ENCODE results near the gene SSBP1. TPM values are rescaled to one million over a fixed set of nuclear protein-coding genes. Genes with fewer than 3 reads are reported as not detected.

SSBP1 gene
- total and polyA plus RNA-seq, 4 donors = 68.0 to 147 (median 80.1) TPM

DNA sequence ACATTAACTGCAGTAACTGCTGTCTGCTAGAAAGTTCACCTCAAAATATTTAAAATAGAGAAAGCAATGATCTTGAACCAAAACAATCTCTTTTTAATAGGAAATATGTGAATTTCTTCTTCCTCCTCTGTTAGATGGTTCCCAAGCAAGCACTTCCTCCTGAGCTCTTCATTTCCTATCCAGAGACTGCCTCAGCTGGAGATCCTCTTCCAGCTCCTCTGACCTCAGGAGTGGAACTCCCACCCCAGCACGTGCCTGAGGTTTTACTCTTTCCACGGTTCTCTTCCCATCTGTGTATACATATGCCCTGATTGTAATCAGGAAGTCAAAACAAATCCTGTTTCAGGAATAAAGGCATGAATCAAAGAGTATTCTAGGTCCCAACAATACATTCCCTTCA, 41.8 kb upstream of the SSBP1 start:
- H3K4me3 ChIP-seq (ENCODE audit: low read depth in 1 of 3, low read length in 3 of 3) = no peak overlapping the region
- peak overlapping the region; percentile 60 to 82 for H3K27ac ChIP-seq (ENCODE audit: low read depth in 1 of 2, low read length in 2 of 2)
- H3K27me3 ChIP-seq (ENCODE audit: control insufficient read depth in 4 of 4, insufficient read depth in 4 of 4, low read length in 3 of 4) = no peaks in the 10 kb centered on the region
- no peak for DNase-seq (ENCODE audit: low spot score)
- WGBS = 14% methylated on average over 2 of the region's 2 CpGs
- peak overlapping the region in 1 of 2 donors; percentile 36 for H3K9ac ChIP-seq (ENCODE audit: low read depth in 1 of 2, low read length in 2 of 2)
- no peak for TF ChIP-seq FOXA1 (IDR thresholded peaks at IDR 0.05)
- TF ChIP-seq SP1 (IDR thresholded peaks at IDR 0.05) = no peak
- TF ChIP-seq RXRA (IDR thresholded peaks at IDR 0.05) = no peak
- no peak for TF ChIP-seq RAD21 (IDR thresholded peaks at IDR 0.05)
- TF ChIP-seq, protein P1, sequence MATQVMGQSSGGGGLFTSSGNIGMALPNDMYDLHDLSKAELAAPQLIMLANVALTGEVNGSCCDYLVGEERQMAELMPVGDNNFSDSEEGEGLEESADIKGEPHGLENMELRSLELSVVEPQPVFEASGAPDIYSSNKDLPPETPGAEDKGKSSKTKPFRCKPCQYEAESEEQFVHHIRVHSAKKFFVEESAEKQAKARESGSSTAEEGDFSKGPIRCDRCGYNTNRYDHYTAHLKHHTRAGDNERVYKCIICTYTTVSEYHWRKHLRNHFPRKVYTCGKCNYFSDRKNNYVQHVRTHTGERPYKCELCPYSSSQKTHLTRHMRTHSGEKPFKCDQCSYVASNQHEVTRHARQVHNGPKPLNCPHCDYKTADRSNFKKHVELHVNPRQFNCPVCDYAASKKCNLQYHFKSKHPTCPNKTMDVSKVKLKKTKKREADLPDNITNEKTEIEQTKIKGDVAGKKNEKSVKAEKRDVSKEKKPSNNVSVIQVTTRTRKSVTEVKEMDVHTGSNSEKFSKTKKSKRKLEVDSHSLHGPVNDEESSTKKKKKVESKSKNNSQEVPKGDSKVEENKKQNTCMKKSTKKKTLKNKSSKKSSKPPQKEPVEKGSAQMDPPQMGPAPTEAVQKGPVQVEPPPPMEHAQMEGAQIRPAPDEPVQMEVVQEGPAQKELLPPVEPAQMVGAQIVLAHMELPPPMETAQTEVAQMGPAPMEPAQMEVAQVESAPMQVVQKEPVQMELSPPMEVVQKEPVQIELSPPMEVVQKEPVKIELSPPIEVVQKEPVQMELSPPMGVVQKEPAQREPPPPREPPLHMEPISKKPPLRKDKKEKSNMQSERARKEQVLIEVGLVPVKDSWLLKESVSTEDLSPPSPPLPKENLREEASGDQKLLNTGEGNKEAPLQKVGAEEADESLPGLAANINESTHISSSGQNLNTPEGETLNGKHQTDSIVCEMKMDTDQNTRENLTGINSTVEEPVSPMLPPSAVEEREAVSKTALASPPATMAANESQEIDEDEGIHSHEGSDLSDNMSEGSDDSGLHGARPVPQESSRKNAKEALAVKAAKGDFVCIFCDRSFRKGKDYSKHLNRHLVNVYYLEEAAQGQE (IDR thresholded peaks at IDR 0.05) = no peak
- TF ChIP-seq GABPA (IDR thresholded peaks at IDR 0.05 in 1 of 2, conservative IDR thresholded peaks at IDR 0.05 in 1 of 2) = no peak
- TF ChIP-seq, protein P2, sequence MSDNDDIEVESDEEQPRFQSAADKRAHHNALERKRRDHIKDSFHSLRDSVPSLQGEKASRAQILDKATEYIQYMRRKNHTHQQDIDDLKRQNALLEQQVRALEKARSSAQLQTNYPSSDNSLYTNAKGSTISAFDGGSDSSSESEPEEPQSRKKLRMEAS (IDR thresholded peaks at IDR 0.05) = no peak
- no peak for TF ChIP-seq FOXA2 (IDR thresholded peaks at IDR 0.05)
- no peak for TF ChIP-seq TAF1 (conservative IDR thresholded peaks at IDR 0.05)
- no peak for TF ChIP-seq EGR1 (IDR thresholded peaks at IDR 0.05; ENCODE audit: low read depth in 2 of 2)
- no peaks in the 10 kb centered on the region for H3K36me3 ChIP-seq (ENCODE audit: control insufficient read depth in 4 of 4, insufficient read depth in 3 of 4, low read depth in 1 of 4, low read length in 3 of 4)
- peaks cover 13 to 54% (median 40%) of the 10 kb centered on the region in 4 donors for H3K4me1 ChIP-seq (ENCODE audit: control insufficient read depth in 4 of 4, insufficient read depth in 4 of 4, low read length in 3 of 4)
- H3K9me3 ChIP-seq (ENCODE audit: control insufficient read depth in 4 of 4, low read length in 3 of 4) = no peaks in the 10 kb centered on the region

DNA sequence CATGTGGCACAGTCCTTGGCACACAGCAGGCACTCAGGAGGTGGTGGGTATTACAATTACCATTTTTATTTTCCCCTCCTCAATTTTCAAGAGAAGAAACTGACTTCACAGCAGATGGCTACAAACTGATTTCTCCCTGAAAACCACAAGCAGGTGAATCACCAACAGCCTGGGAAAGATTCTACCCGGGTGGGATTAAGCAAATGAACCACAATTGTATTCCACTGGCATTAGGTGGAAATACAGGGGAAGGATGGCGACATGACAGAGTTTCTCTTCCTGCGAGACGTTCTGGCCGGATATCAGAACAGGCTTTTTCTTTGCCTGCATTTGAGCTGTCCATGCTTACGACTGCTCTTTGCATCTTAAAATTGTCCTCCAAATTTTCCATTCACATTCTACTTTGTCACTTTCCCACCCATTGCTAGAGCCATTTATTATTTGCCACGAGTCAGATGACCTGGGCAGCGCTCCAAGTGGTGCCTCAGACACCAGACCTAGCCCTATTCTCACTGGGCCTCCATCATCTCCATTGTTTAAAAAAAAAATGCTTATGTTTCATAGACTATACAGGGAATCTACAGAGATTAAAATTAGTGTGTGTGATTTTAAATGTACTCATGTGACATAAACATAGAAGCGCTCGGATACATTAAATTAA, 40.8 kb upstream of the SSBP1 start:
- H3K27ac ChIP-seq (ENCODE audit: low read depth in 1 of 2, low read length in 2 of 2) = peak overlapping the region in 1 of 2 donors; percentile 82
- TF ChIP-seq FOXA2 (IDR thresholded peaks at IDR 0.05) (no peak), FOXA1 (IDR thresholded peaks at IDR 0.05) (no peak), JUND (IDR thresholded peaks at IDR 0.05) (no peak), RAD21 (IDR thresholded peaks at IDR 0.05) (no peak), HNF4G (IDR thresholded peaks at IDR 0.05) (no peak), EGR1 (IDR thresholded peaks at IDR 0.05; ENCODE audit: low read depth in 2 of 2) (no peak), TAF1 (conservative IDR thresholded peaks at IDR 0.05) (no peak), YY1 (IDR thresholded peaks at IDR 0.05) (no peak), SP1 (IDR thresholded peaks at IDR 0.05) (no peak), RXRA (IDR thresholded peaks at IDR 0.05) (no peak), HNF4A (conservative IDR thresholded peaks at IDR 0.05) (no peak), GABPA (IDR thresholded peaks at IDR 0.05 in 1 of 2, conservative IDR thresholded peaks at IDR 0.05 in 1 of 2) (no peak), NR2F2 (IDR thresholded peaks at IDR 0.05) (no peak)
- TF ChIP-seq, protein P1 (IDR thresholded peaks at IDR 0.05) = no peak
- TF ChIP-seq, protein P3, sequence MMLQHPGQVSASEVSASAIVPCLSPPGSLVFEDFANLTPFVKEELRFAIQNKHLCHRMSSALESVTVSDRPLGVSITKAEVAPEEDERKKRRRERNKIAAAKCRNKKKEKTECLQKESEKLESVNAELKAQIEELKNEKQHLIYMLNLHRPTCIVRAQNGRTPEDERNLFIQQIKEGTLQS (IDR thresholded peaks at IDR 0.05) = no peak
- TF ChIP-seq, protein P4, sequence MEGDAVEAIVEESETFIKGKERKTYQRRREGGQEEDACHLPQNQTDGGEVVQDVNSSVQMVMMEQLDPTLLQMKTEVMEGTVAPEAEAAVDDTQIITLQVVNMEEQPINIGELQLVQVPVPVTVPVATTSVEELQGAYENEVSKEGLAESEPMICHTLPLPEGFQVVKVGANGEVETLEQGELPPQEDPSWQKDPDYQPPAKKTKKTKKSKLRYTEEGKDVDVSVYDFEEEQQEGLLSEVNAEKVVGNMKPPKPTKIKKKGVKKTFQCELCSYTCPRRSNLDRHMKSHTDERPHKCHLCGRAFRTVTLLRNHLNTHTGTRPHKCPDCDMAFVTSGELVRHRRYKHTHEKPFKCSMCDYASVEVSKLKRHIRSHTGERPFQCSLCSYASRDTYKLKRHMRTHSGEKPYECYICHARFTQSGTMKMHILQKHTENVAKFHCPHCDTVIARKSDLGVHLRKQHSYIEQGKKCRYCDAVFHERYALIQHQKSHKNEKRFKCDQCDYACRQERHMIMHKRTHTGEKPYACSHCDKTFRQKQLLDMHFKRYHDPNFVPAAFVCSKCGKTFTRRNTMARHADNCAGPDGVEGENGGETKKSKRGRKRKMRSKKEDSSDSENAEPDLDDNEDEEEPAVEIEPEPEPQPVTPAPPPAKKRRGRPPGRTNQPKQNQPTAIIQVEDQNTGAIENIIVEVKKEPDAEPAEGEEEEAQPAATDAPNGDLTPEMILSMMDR (IDR thresholded peaks at IDR 0.05; ENCODE audit: low read depth, low read length, missing input control) = no peak
- TF ChIP-seq, protein P2 (IDR thresholded peaks at IDR 0.05) = no peak
- TF ChIP-seq, protein P5, sequence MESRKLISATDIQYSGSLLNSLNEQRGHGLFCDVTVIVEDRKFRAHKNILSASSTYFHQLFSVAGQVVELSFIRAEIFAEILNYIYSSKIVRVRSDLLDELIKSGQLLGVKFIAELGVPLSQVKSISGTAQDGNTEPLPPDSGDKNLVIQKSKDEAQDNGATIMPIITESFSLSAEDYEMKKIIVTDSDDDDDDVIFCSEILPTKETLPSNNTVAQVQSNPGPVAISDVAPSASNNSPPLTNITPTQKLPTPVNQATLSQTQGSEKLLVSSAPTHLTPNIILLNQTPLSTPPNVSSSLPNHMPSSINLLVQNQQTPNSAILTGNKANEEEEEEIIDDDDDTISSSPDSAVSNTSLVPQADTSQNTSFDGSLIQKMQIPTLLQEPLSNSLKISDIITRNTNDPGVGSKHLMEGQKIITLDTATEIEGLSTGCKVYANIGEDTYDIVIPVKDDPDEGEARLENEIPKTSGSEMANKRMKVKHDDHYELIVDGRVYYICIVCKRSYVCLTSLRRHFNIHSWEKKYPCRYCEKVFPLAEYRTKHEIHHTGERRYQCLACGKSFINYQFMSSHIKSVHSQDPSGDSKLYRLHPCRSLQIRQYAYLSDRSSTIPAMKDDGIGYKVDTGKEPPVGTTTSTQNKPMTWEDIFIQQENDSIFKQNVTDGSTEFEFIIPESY (IDR thresholded peaks at IDR 0.05) = no peak
- no peaks in the 10 kb centered on the region for H3K9me3 ChIP-seq (ENCODE audit: control insufficient read depth in 4 of 4, low read length in 3 of 4)
- no peaks in the 10 kb centered on the region for H3K36me3 ChIP-seq (ENCODE audit: control insufficient read depth in 4 of 4, insufficient read depth in 3 of 4, low read depth in 1 of 4, low read length in 3 of 4)
- no peak for DNase-seq (ENCODE audit: low spot score)
- WGBS = 79% methylated on average over 10 of the region's 10 CpGs
- H3K9ac ChIP-seq (ENCODE audit: low read depth in 1 of 2, low read length in 2 of 2) = no peak overlapping the region
- peaks cover 13 to 52% (median 40%) of the 10 kb centered on the region in 4 donors for H3K4me1 ChIP-seq (ENCODE audit: control insufficient read depth in 4 of 4, insufficient read depth in 4 of 4, low read length in 3 of 4)
- H3K27me3 ChIP-seq (ENCODE audit: control insufficient read depth in 4 of 4, insufficient read depth in 4 of 4, low read length in 3 of 4) = no peaks in the 10 kb centered on the region
- H3K4me3 ChIP-seq (ENCODE audit: low read depth in 1 of 3, low read length in 3 of 3) = no peak overlapping the region

Data from liver (tissue), 9 donors.